Measurements from ENCODE around the gene WDR37.

The WDR37 gene

GRCh38 chr10:1169981-1170866 is 114.0 kb downstream of the WDR37 start:
- no peak for DNase-seq (ENCODE audit: low spot score)

DNA sequence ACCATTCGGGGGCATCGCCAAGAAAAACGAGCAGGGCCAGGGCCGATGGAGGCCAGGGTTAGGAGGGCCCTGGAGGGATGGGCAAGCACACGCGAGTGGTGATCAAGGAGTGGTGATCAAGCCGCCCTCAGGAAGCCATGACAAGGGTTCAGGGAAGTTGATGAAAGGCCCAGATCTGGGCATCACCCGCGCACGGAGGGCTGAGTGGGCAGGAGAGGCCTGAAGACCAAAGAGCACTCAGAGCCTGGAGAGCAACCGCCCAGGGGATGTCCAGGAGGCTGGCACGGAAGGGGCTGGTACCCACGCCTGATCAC is 114.6 kb downstream of the WDR37 start:
- no peak for DNase-seq (ENCODE audit: low spot score)

- no peak for DNase-seq (ENCODE audit: low spot score)
Observed at GRCh38 chr10:1171182-1171581, 115.0 kb downstream of the WDR37 start.

GRCh38 chr10:1171586-1171985 is 115.4 kb downstream of the WDR37 start:
- DNase-seq (ENCODE audit: low spot score) = no peak

DNA sequence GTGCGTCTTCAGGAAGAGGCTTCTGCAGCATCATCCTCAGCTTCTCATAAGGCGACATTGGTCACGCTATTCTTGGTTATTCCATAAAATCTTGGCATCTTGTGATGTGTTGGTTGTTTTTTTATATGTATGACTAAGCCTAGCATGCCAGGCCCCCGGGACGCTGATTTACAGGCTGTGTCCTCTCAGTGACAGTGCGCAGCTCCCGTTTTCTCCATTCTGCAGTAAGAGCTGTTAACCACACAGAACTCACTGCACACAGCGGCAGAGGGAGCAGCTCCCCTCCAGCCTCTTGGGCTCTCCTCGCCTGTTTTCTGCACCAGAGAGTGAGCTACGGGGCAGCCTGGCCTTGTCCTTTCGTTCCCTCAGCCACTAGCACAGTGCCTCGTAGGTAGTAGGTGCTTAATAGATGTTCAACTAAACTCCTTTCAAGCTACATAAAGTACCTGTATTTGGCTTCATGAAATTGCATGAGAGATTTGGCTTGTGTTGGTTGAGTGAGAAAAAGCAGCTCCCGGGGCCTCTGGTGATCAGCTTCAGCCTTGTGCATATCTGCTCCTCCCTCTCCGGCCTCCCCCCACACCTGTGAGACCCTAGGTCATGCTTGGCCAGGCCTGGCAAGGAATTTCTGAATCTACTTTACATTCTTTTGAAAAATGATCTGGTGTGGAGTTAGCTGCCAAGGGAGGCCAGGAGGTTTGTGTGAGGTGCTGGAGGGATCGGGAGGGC is 116.2 kb downstream of the WDR37 start:
- DNase-seq (ENCODE audit: low spot score) = no peak

GRCh38 chr10:1173091-1173490 is 116.9 kb downstream of the WDR37 start:
- DNase-seq (ENCODE audit: low spot score) = no peak

GRCh38 chr10:1174022-1174421 is 117.8 kb downstream of the WDR37 start:
- no peak for DNase-seq (ENCODE audit: low spot score)

DNA sequence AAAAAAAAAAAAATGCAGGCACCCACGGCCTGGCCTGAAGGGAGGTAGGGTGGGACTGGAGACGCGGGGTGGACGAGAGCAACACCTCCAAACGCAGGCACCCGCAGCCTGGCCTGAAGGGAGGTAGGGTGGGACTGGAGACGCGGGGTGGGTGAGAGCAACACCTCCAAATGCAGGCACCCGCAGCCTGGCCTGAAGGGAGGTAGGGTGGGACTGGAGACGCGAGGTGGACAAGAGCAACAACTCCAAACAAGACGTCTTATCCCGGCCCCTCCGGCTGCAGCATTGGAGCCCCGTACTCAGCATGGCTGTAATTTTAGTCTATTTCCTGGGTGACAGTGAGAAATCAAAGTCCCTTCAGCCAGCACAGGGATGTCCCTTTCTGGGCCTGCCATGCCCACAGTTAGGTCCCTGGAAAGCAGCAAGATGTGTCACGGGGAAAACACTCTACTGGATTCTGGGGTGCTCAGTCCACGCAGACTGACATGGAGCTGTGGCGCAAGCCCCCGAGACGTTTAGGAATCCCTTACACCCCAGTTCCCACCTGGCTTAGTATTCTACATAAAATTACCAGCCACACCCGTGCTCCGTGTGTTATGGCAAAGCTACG is 119.9 kb downstream of the WDR37 start:
- DNase-seq (ENCODE audit: low spot score) = no peak

GRCh38 chr10:1177936-1178335 is 121.8 kb downstream of the WDR37 start:
- DNase-seq (ENCODE audit: low spot score) = no peak

GRCh38 chr10:1178506-1178905 is 122.3 kb downstream of the WDR37 start:
- no peak for DNase-seq (ENCODE audit: low spot score)

DNA sequence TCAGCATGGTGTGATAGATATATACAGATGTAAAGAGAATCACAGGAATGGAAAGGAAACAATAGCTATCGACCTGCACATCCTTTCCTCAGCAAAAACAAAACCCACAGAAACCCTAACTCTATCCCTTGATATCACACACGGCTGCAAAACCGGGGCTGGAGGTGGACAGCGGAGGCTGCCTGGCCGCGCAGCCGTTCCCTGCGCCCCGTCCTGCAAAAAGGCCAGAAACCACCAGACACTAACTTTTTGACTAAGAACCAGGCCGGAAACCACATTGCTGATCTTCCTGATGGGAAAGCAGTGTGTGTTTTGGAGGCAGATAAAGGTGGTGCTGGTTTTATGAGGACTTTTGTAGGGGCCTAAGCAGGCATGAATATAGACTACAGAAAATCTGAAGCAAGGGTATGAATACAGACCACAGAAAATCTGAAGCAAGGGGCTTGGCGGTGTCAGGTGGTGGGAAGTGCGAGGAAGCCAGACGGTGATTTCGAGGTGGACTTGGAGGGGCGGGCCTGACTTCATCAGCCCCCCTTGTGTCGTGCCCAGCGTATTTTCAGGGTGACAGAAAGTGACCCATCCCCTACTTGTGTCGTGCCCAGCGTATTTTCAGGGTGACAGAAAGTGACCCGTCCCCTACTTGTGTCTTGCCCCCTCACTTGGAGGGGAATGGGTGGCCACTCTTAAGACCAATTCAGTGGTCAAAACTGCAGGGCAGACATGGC is 123.3 kb downstream of the WDR37 start:
- DNase-seq (ENCODE audit: low spot score) = no peak

DNA sequence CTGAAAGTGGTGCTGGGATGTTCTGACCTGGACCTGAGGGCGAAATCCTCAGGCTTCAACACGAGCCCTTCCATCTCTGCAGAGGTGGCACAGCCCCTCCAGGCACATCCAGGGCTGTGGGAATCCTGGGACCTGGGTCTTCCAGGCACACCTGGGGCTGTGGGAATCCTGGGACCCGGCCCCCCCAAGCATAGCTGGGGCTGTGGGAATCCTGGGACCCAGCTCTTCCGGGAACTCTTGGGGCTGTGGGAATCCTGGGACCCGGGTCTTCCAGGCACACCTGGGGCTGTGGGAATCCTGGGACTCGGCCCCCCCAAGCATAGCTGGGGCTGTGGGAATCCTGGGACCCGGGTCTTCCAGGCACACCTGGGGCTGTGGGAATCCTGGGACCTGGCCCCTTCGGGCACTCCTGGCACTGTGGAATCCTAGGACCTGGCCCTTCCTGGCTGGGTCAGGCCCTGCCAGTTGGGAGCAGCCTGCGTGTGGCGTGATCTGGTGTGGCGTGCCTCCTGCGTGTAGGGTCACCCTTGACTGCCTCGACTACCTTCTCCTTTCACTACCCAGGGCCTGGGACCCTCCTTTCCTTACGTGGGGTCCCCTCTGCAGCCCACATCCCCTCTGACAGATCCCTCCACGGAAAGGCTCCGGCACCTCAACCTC is 124.0 kb downstream of the WDR37 start:
- DNase-seq (ENCODE audit: low spot score) = no peak

GRCh38 chr10:1180836-1181235 is 124.7 kb downstream of the WDR37 start:
- DNase-seq (ENCODE audit: low spot score) = peak; percentile 34
